ENCODE results near the gene NCKIPSD. TPM values are rescaled to one million over a fixed set of nuclear protein-coding genes. Genes with fewer than 3 reads are reported as not detected.
A peak's percentile ranks its signal among the peaks of the same experiment; 100 is the strongest.

The NCKIPSD gene
- total and polyA plus RNA-seq, 3 experiments from 2014 or later: 11.0 to 30.2 (median 29.2) TPM

- Mint-ChIP-seq H3K9me3 (no peaks in the 10 kb centered on the region), H3K27ac (no peak overlapping the region), H3K27me3 (no peaks in the 10 kb centered on the region), H3K4me3 (no peak overlapping the region), H3K4me1 (no peaks in the 10 kb centered on the region), H3K36me3 (peaks cover 0 to 10% (median 0%) of the 10 kb centered on the region in 3 donors)
- DNase-seq: no peak
- Histone ChIP-seq H3K27me3 (ENCODE audit: insufficient read depth, low read length, poor library complexity, severe bottlenecking) (no peaks in the 10 kb centered on the region), H3K27ac (ENCODE audit: low read depth, low read length) (no peak overlapping the region), H3K36me3 (ENCODE audit: insufficient read depth, low read length) (no peaks in the 10 kb centered on the region), H3K9me3 (ENCODE audit: low read length) (no peaks in the 10 kb centered on the region), H3K4me1 (ENCODE audit: insufficient read depth, low read length) (no peaks in the 10 kb centered on the region), H3K4me3 (ENCODE audit: low read length) (no peak overlapping the region)
- POLR2A ChIA-PET: no interaction called here
- CTCF ChIA-PET: no interaction called here
Measured at GRCh38 chr3:48672522-48672921, 13.2 kb downstream of the NCKIPSD start.

- H3K36me3 ChIP-seq (ENCODE audit: insufficient read depth, low read length): no peaks in the 10 kb centered on the region
- H3K4me3 ChIP-seq (ENCODE audit: low read length): no peak overlapping the region
- Mint-ChIP-seq H3K4me3 (peak overlapping the region in 2 of 7 donors; percentile 76 to 90), H3K36me3 (no peaks in the 10 kb centered on the region), H3K27me3 (peaks cover 6 to 20% of the 10 kb centered on the region in 2 donors), H3K27ac (peak overlapping the region in 1 of 8 donors; percentile 27), H3K9me3 (peaks cover 0 to under 1% (median 0%) of the 10 kb centered on the region in 5 donors), H3K4me1 (peaks cover 15 to 29% (median 16%) of the 10 kb centered on the region in 3 donors)
- H3K9me3 ChIP-seq (ENCODE audit: low read length): no peaks in the 10 kb centered on the region
- DNase-seq: no peak
- CTCF ChIA-PET: no interaction called here
- POLR2A ChIA-PET: no interaction called here
- H3K27me3 ChIP-seq (ENCODE audit: insufficient read depth, low read length, poor library complexity, severe bottlenecking): peaks cover 14% of the 10 kb centered on the region
- peaks cover 26% of the 10 kb centered on the region for H3K4me1 ChIP-seq (ENCODE audit: insufficient read depth, low read length)
- H3K27ac ChIP-seq (ENCODE audit: low read depth, low read length): no peak overlapping the region
Measured at GRCh38 chr3:48664929-48665328, 20.8 kb downstream of the NCKIPSD start.

GRCh38 chr3:48664313-48664644 lies 21.4 kb downstream of the NCKIPSD start:
- peaks cover 0 to 1% (median 0%) of the 10 kb centered on the region in 5 donors for H3K9me3 Mint-ChIP-seq
- H3K4me3 Mint-ChIP-seq: peak overlapping the region; percentile 76 to 90 (median 78)
- peaks cover 8 to 22% of the 10 kb centered on the region in 2 donors for H3K27me3 Mint-ChIP-seq
- Histone ChIP-seq H3K27me3 (ENCODE audit: insufficient read depth, low read length, poor library complexity, severe bottlenecking) (peaks cover 14% of the 10 kb centered on the region), H3K4me1 (ENCODE audit: insufficient read depth, low read length) (peaks cover 26% of the 10 kb centered on the region), H3K9me3 (ENCODE audit: low read length) (no peaks in the 10 kb centered on the region), H3K4me3 (ENCODE audit: low read length) (no peak overlapping the region), H3K27ac (ENCODE audit: low read depth, low read length) (no peak overlapping the region), H3K36me3 (ENCODE audit: insufficient read depth, low read length) (no peaks in the 10 kb centered on the region)
- H3K4me1 Mint-ChIP-seq: peaks cover 15 to 31% (median 16%) of the 10 kb centered on the region in 3 donors
- no peak for DNase-seq
- no peaks in the 10 kb centered on the region for H3K36me3 Mint-ChIP-seq
- ChIA-PET CTCF (interaction anchor here (0.6 to 1.1 kb wide), 2 partner anchors 22 to 56 kb away, joined by 3 to 5 read pairs; partner anchors contain the start of gene NCKIPSD), POLR2A (no interaction called here)
- H3K27ac Mint-ChIP-seq: peak overlapping the region in 2 of 8 donors; percentile 60 to 87

GRCh38 chr3:48663489-48664312 lies 22.0 kb downstream of the NCKIPSD start:
- DNase-seq: peak; percentile 69 to 89 (median 86)
- H3K27ac ChIP-seq (ENCODE audit: low read depth, low read length): peak overlapping the region; percentile 73
- H3K4me3 ChIP-seq (ENCODE audit: low read length): peak overlapping the region; percentile 74
- H3K36me3 ChIP-seq (ENCODE audit: insufficient read depth, low read length): no peaks in the 10 kb centered on the region
- Mint-ChIP-seq H3K4me1 (peaks cover 15 to 31% (median 16%) of the 10 kb centered on the region in 3 donors), H3K36me3 (peaks cover 0 to 1% (median 0%) of the 10 kb centered on the region in 3 donors), H3K27me3 (peaks cover 8 to 22% of the 10 kb centered on the region in 2 donors), H3K4me3 (peak overlapping the region; percentile 76 to 90 (median 78)), H3K9me3 (peaks cover 0 to 1% (median 0%) of the 10 kb centered on the region in 5 donors), H3K27ac (peak overlapping the region in 2 of 8 donors; percentile 53 to 87)
- peaks cover 14% of the 10 kb centered on the region for H3K27me3 ChIP-seq (ENCODE audit: insufficient read depth, low read length, poor library complexity, severe bottlenecking)
- no peaks in the 10 kb centered on the region for H3K9me3 ChIP-seq (ENCODE audit: low read length)
- ChIA-PET POLR2A (no interaction called here), CTCF (interaction anchor here (0.6 to 1.2 kb wide), 3 partner anchors 21 to 56 kb away, joined by 3 to 5 read pairs (median 3); partner anchors contain the start of gene NCKIPSD)
- peaks cover 26% of the 10 kb centered on the region for H3K4me1 ChIP-seq (ENCODE audit: insufficient read depth, low read length)

GRCh38 chr3:48662753-48663488 lies 22.8 kb downstream of the NCKIPSD start, which contains the start of gene CELSR3:
Gene CELSR3 (minus strand): TSS chr3:48662886. CDS start chr3:48662634, 252 bp downstream.
- DNase-seq: peak in 4 of 5 donors; percentile 42 to 73 (median 58)
- peak within 1 kb of the TSS in 2 of 8 donors; percentile 61 to 87 for H3K27ac Mint-ChIP-seq
- H3K27me3 Mint-ChIP-seq: peaks cover 8 to 22% of the 10 kb centered on the region in 2 donors
- peaks cover 15 to 31% (median 16%) of the 10 kb centered on the region in 3 donors for H3K4me1 Mint-ChIP-seq
- no peaks in the 10 kb centered on the region for H3K36me3 ChIP-seq (ENCODE audit: insufficient read depth, low read length)
- peak within 1 kb of the TSS; percentile 74 for H3K4me3 ChIP-seq (ENCODE audit: low read length)
- peak within 1 kb of the TSS; percentile 73 for H3K27ac ChIP-seq (ENCODE audit: low read depth, low read length)
- H3K4me1 ChIP-seq (ENCODE audit: insufficient read depth, low read length): peaks cover 26% of the 10 kb centered on the region
- H3K9me3 Mint-ChIP-seq: peaks cover 0 to 1% (median 0%) of the 10 kb centered on the region in 5 donors
- no peaks in the 10 kb centered on the region for H3K9me3 ChIP-seq (ENCODE audit: low read length)
- peak within 1 kb of the TSS; percentile 78 to 90 (median 84) for H3K4me3 Mint-ChIP-seq
- H3K27me3 ChIP-seq (ENCODE audit: insufficient read depth, low read length, poor library complexity, severe bottlenecking): peaks cover 14% of the 10 kb centered on the region
- H3K36me3 Mint-ChIP-seq: peaks cover 0 to 1% (median 0%) of the 10 kb centered on the region in 3 donors
- ChIA-PET CTCF (interaction anchor here (1.2 kb wide), 1 partner anchor 22 kb away, joined by 3 read pairs; no protein-coding TSS in a partner anchor), POLR2A (interaction anchor here (0.9 kb wide), 1 partner anchor 150 kb away, joined by 3 read pairs; no protein-coding TSS in a partner anchor)

- no peaks in the 10 kb centered on the region for H3K36me3 ChIP-seq (ENCODE audit: insufficient read depth, low read length)
- Mint-ChIP-seq H3K9me3 (peaks cover 0 to 1% (median 0%) of the 10 kb centered on the region in 5 donors), H3K27ac (peak overlapping the region in 1 of 8 donors; percentile 87), H3K4me1 (peaks cover 16 to 38% (median 18%) of the 10 kb centered on the region in 3 donors), H3K36me3 (peaks cover 0 to 1% (median 0%) of the 10 kb centered on the region in 3 donors), H3K27me3 (peaks cover 8 to 22% of the 10 kb centered on the region in 2 donors), H3K4me3 (peak overlapping the region in 3 of 7 donors; percentile 40 to 90 (median 65))
- H3K4me3 ChIP-seq (ENCODE audit: low read length): no peak overlapping the region
- peaks cover 14% of the 10 kb centered on the region for H3K27me3 ChIP-seq (ENCODE audit: insufficient read depth, low read length, poor library complexity, severe bottlenecking)
- no peak overlapping the region for H3K27ac ChIP-seq (ENCODE audit: low read depth, low read length)
- CTCF ChIA-PET: no interaction called here
- H3K4me1 ChIP-seq (ENCODE audit: insufficient read depth, low read length): peaks cover 26% of the 10 kb centered on the region
- POLR2A ChIA-PET: interaction anchor here (0.6 to 0.9 kb wide), 3 partner anchors 28 to 150 kb away, joined by 3 read pairs; partner anchors contain the start of gene IP6K2
- no peak for DNase-seq
- H3K9me3 ChIP-seq (ENCODE audit: low read length): no peaks in the 10 kb centered on the region
Measured at GRCh38 chr3:48662145-48662752, 23.5 kb downstream of the NCKIPSD start.

GRCh38 chr3:48661501-48662144 lies 24.1 kb downstream of the NCKIPSD start:
- ChIA-PET CTCF (no interaction called here), POLR2A (interaction anchor here (0.6 to 0.9 kb wide), 4 partner anchors 27 to 151 kb away, joined by 3 read pairs; partner anchors contain the start of gene IP6K2)
- peak overlapping the region; percentile 32 to 68 (median 52) for H3K4me3 Mint-ChIP-seq
- no peaks in the 10 kb centered on the region for H3K36me3 ChIP-seq (ENCODE audit: insufficient read depth, low read length)
- H3K27me3 Mint-ChIP-seq: peaks cover 8 to 22% of the 10 kb centered on the region in 2 donors
- peaks cover 16 to 44% (median 20%) of the 10 kb centered on the region in 3 donors for H3K4me1 Mint-ChIP-seq
- H3K27ac Mint-ChIP-seq: peak overlapping the region in 2 of 8 donors; percentile 54 to 70
- H3K27me3 ChIP-seq (ENCODE audit: insufficient read depth, low read length, poor library complexity, severe bottlenecking): peaks cover 14% of the 10 kb centered on the region
- no peaks in the 10 kb centered on the region for H3K9me3 ChIP-seq (ENCODE audit: low read length)
- peaks cover 0 to 1% (median 0%) of the 10 kb centered on the region in 5 donors for H3K9me3 Mint-ChIP-seq
- DNase-seq: peak; percentile 69 to 84 (median 70)
- no peak overlapping the region for H3K4me3 ChIP-seq (ENCODE audit: low read length)
- H3K36me3 Mint-ChIP-seq: peaks cover 0 to 1% (median 0%) of the 10 kb centered on the region in 3 donors
- H3K27ac ChIP-seq (ENCODE audit: low read depth, low read length): no peak overlapping the region
- peaks cover 30% of the 10 kb centered on the region for H3K4me1 ChIP-seq (ENCODE audit: insufficient read depth, low read length)
